HCT116 (cell line): ENCODE data around the gene ACOT4. TPM values are rescaled to one million over a fixed set of nuclear protein-coding genes. Genes with fewer than 3 reads are reported as not detected.
"Not testable (repeated sequence)": the region's sequence is repeated elsewhere in the genome, so short reads cannot be mapped to it uniquely, and the experiment has no call there.

Experiments
- ATAC-seq: fragments of 200-7000 bp; cut with Tn5 transposase; 2 replicates; pipeline ENCODE4 v1.9.1; 2020; ENCODE audit warnings: mild to moderate bottlenecking, moderate library complexity
- BruUV-seq: library from RNA; stranded (reverse); fragments of 400-500 nt; replicated peaks from 2 replicates; lab custom pipeline; 2021; lab: Mats Ljungman, UMichigan
- CTCF ChIA-PET: fragments of 300-600 bp; sonication (Branson Sonifier 250); formaldehyde crosslinking; loops from one replicate; lab custom pipeline; 2021; ENCODE audit warnings: antibody characterized with exemption; lab: Charles Lee
- POLR2A ChIA-PET: fragments of 300-600, 350-600 bp; sonication (Branson Sonifier 250); formaldehyde crosslinking; loops from one replicate; lab custom pipeline; 2021; ENCODE audit warnings: antibody characterized with exemption; lab: Charles Lee
- RAD21 ChIA-PET, 2 experiments: fragments of 300-600 bp; sonication (Branson Sonifier 250); formaldehyde crosslinking; loops; one replicate each; lab custom pipeline; 2023; ENCODE audit warnings: low total read pairs in 2 of 2; ENCODE audit not compliant: uncharacterized antibody in 2 of 2, unreplicated experiment in 2 of 2, low non-redundant PET in 1 of 2; lab: Charles Lee
- DNase-seq: peaks from one replicate; pipeline ENCODE4 v3.0.0-alpha.2; 2010; ENCODE audit warnings: low read depth, low spot score
- H2AFZ ChIP-seq: fragments of 200-600 bp; shearing (Covaris generic), sonication (generic); 2 replicates; pipeline ENCODE4 v1.6.1; 2017; ENCODE audit warnings: low read depth, mixed run types, mixed read lengths, antibody characterized with exemption, low read length; ENCODE audit not compliant: poor library complexity, severe bottlenecking
- H3K27ac ChIP-seq: 2 replicates; pipeline ENCODE4 v1.5.1; 2012; ENCODE audit warnings: low read depth, low read length
- H3K27me3 ChIP-seq: fragments of 200-600 bp; sonication (generic); 2 replicates; pipeline ENCODE4 v1.6.1; 2016; ENCODE audit warnings: mixed run types, low read length, mixed read lengths; ENCODE audit not compliant: insufficient read depth
- H3K36me3 ChIP-seq, 2 experiments: fragments of 200-500 bp in 1 of 2; fragments of 200-600 bp in 1 of 2; sonication (Bioruptor generic) in 1 of 2; sonication (generic) in 1 of 2; 2 replicates each; pipeline versions ENCODE4 v1.5.1 to v1.6.1; 2014 to 2016; ENCODE audit warnings: low read length in 2 of 2, inconsistent platforms in 1 of 2, mixed read lengths in 1 of 2, mixed run types in 1 of 2; ENCODE audit not compliant: insufficient read depth in 2 of 2, control insufficient read depth in 1 of 2
- H3K4me1 ChIP-seq, 2 experiments: fragments of 200-600 bp in 1 of 2; sonication (generic) in 1 of 2; 2 replicates each; pipeline versions ENCODE4 v1.5.1 to v1.6.1; 2012 to 2017; ENCODE audit warnings: low read length in 2 of 2, inconsistent platforms in 1 of 2, mild to moderate bottlenecking in 1 of 2, mixed read lengths in 1 of 2, mixed run types in 1 of 2, moderate library complexity in 1 of 2; ENCODE audit not compliant: insufficient read depth in 2 of 2, control insufficient read depth in 1 of 2
- H3K4me2 ChIP-seq: fragments of 200-600 bp; sonication (generic); 2 replicates; pipeline ENCODE4 v1.6.1; 2017; ENCODE audit warnings: mixed run types, low read length, mixed read lengths
- H3K4me3 ChIP-seq, 2 experiments: fragments of 200-600 bp in 1 of 2; sonication (generic) in 1 of 2; replicated peaks in 1 of 2; 2 replicates each; pipeline ENCODE4 v1.5.1; 2011 to 2016; ENCODE audit warnings: low read length in 2 of 2, control low read depth in 1 of 2, low read depth in 1 of 2, mild to moderate bottlenecking in 1 of 2, mixed read lengths in 1 of 2, mixed run types in 1 of 2
- H3K79me2 ChIP-seq: fragments of 200-600 bp; sonication (generic); 2 replicates; pipeline ENCODE4 v1.6.1; 2017; ENCODE audit warnings: mild to moderate bottlenecking, mixed run types, low read length, moderate library complexity, mixed read lengths; ENCODE audit not compliant: insufficient read depth
- H3K9ac ChIP-seq: fragments of 200-600 bp; sonication (generic); 2 replicates; pipeline ENCODE4 v1.6.1; 2016; ENCODE audit warnings: low read length, mixed read lengths
- H3K9me2 ChIP-seq: fragments of 200-600 bp; sonication (generic), shearing (Covaris generic); 2 replicates; pipeline ENCODE4 v1.6.1; 2017; ENCODE audit warnings: mixed run types, mild to moderate bottlenecking, moderate library complexity; ENCODE audit not compliant: insufficient read depth
- H3K9me3 ChIP-seq, 2 experiments: fragments of 200-500 bp in 1 of 2; fragments of 200-600 bp in 1 of 2; sonication (Bioruptor generic) in 1 of 2; sonication (generic) in 1 of 2; 2 replicates each; pipeline ENCODE4 v1.6.1; 2014 to 2017; ENCODE audit warnings: low read length in 2 of 2, mixed read lengths in 2 of 2, inconsistent platforms in 1 of 2, low read depth in 1 of 2, mild to moderate bottlenecking in 1 of 2, mixed run types in 1 of 2, moderate library complexity in 1 of 2; ENCODE audit not compliant: control insufficient read depth in 1 of 2, insufficient read depth in 1 of 2
- H4K20me1 ChIP-seq: fragments of 200-600 bp; sonication (generic), shearing (Covaris generic); 2 replicates; pipeline ENCODE4 v1.6.1; 2017; ENCODE audit warnings: mixed run types, mild to moderate bottlenecking, moderate library complexity; ENCODE audit not compliant: insufficient read depth
- intact Hi-C: fragments of 100-400 bp; cut with micrococcal nuclease; formaldehyde crosslinking; loops from 2 replicates; pipeline ENCODE4 v1.10.0; 2022
- total RNA-seq: library from RNA; stranded (reverse); gene quantifications from one replicate; pipeline ENCODE4 v1.2.1, GENCODE V29; 2021; ENCODE audit not compliant: unreplicated experiment

The ACOT4 gene
- total RNA-seq, 1 experiment from 2014 or later = not detected

- H3K9me2 ChIP-seq, H2AFZ ChIP-seq, ATAC-seq, H4K20me1 ChIP-seq, H3K4me2 ChIP-seq, H3K27me3 ChIP-seq, H3K4me1 ChIP-seq, BruUV-seq, H3K4me3 ChIP-seq, H3K27ac ChIP-seq, H3K9me3 ChIP-seq, DNase-seq, H3K36me3 ChIP-seq, CTCF ChIA-PET, H3K79me2 ChIP-seq, intact Hi-C loops, RAD21 ChIA-PET, POLR2A ChIA-PET, H3K9ac ChIP-seq: not testable (repeated sequence)
These were observed 18.6 kb upstream of the ACOT4 start for GRCh38 chr14:73573034-73573433.

DNA sequence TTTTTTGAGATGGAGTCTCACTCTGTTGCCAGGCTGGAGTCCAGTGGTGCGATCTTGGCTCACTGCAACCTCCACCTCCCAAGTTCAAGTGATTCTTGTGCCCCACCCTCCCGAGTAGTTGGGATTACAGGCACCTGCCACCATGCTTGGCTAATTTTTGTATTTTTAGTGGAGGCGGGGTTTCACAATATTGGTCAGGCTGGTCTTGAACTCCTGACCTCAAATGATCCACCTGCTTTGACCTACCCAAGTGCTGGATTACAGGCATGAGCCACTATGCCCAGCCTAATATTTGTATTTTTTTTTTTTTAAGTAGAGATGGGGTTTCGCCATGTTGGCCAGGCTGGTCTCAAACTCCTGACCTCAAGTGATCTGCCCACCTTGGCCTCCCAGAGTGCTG is 17.9 kb upstream of the ACOT4 start:
- ATAC-seq, CTCF ChIA-PET, H3K9ac ChIP-seq, H3K36me3 ChIP-seq, H3K9me2 ChIP-seq, H3K4me2 ChIP-seq, H4K20me1 ChIP-seq, DNase-seq, intact Hi-C loops, H3K9me3 ChIP-seq, H3K27me3 ChIP-seq, H3K27ac ChIP-seq, POLR2A ChIA-PET, H3K79me2 ChIP-seq, H3K4me3 ChIP-seq, H3K4me1 ChIP-seq, BruUV-seq, H2AFZ ChIP-seq, RAD21 ChIA-PET: not testable (repeated sequence)

- H3K79me2 ChIP-seq, CTCF ChIA-PET, RAD21 ChIA-PET, H3K9ac ChIP-seq, H4K20me1 ChIP-seq, H3K9me2 ChIP-seq, POLR2A ChIA-PET, DNase-seq, ATAC-seq, H3K4me1 ChIP-seq, intact Hi-C loops, H3K27me3 ChIP-seq, H3K4me2 ChIP-seq, H3K9me3 ChIP-seq, BruUV-seq, H3K27ac ChIP-seq, H2AFZ ChIP-seq, H3K36me3 ChIP-seq, H3K4me3 ChIP-seq: not testable (repeated sequence)
These were observed 17.4 kb upstream of the ACOT4 start for GRCh38 chr14:73574251-73574650.
